Vagina (tissue), 2 donors: ENCODE measurements around the gene DENND1A.

Experiments used
- CTCF ChIP-seq, 3 experiments: fragments of 450-650 bp in 2 of 3; fragments of 200-600 bp in 1 of 3; sonication (generic) in 1 of 3; IDR thresholded peaks; one replicate each; pipeline ENCODE4 v1.5.1; 2017 to 2019; ENCODE audit warnings: antibody characterized with exemption in 3 of 3, mild to moderate bottlenecking in 2 of 3, moderate library complexity in 2 of 3
- POLR2A ChIP-seq, 2 donors: fragments of 450-650 bp; IDR thresholded peaks; one replicate each; pipeline ENCODE4 v1.6.1; 2017; ENCODE audit warnings: antibody characterized with exemption in 2 of 2, mild to moderate bottlenecking in 2 of 2, moderate library complexity in 2 of 2
- POLR2AphosphoS5 ChIP-seq, 2 donors: sonication (generic); formaldehyde crosslinking; IDR thresholded peaks; one replicate each; pipeline ENCODE4 v1.9.0; 2017; ENCODE audit warnings: antibody characterized with exemption in 2 of 2, mild to moderate bottlenecking in 2 of 2, low read depth in 1 of 2; ENCODE audit not compliant: insufficient read depth in 1 of 2

DNA sequence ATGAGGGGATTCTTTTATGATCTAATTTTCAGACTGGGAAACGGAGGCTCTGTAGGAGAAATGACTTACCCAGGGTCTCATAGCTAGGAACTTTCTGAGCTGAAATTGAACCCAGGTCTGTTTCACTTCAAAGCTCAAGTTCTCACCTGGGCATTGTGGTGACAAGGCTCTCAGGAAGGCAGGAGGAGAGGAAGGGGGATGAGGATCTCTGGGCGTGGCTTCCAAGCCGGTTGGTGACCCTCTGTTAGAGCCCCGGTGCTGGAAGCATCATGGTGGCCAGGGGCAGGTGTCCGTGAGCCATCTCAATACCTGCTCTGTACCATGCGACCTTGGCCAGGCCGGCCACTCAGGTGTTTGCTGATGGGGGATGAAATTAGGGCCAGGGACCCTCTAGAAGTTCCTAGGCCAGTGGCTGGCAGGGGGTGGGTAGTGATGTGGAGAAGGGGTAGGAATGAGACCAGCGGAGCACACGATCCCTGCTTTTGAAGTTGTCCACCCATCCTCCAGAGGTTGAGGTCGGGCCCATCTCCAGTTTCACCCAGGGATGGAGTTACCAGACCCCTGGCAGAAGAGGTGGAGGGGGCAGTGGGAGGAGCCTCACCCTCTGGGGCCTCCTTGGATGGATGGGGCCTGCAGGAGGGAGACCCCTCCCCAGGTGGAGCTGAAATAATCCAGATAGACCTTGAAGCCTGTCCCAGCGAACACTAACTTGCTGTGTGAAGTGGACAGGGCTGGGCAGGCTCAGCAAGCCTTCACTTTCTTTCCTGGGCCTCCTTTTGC lies 568.0 kb downstream of the DENND1A start:
- no peak for TF ChIP-seq CTCF (IDR thresholded peaks at IDR 0.05)
- no peak for TF ChIP-seq POLR2AphosphoS5 (IDR thresholded peaks at IDR 0.05; ENCODE audit: insufficient read depth in 1 of 2, low read depth in 1 of 2)
- no peak for TF ChIP-seq POLR2A (IDR thresholded peaks at IDR 0.05)
